Measurements from ENCODE around the gene TMED1.

DNA sequence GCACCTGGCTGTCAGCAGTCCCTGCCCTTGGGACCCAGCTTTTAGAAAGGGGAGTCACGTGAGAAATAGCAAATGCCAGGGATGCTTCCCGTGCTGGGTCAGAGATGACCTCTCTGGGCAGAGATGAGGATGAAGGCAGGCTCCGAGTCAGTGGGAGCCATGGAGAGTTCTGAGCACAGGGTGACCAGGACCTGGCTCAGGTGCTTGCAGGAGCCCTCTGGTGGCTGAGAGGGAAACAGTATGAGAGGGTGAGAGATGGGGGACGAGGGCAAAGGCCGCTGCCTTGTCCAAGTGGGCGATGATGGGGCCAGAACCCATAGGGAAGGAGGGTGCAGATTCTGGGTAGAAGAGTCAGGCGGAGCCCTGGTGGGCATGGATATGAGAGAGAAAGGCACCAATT lies 15.8 kb downstream of the TMED1 start:
- TF ChIP-seq, protein P1, sequence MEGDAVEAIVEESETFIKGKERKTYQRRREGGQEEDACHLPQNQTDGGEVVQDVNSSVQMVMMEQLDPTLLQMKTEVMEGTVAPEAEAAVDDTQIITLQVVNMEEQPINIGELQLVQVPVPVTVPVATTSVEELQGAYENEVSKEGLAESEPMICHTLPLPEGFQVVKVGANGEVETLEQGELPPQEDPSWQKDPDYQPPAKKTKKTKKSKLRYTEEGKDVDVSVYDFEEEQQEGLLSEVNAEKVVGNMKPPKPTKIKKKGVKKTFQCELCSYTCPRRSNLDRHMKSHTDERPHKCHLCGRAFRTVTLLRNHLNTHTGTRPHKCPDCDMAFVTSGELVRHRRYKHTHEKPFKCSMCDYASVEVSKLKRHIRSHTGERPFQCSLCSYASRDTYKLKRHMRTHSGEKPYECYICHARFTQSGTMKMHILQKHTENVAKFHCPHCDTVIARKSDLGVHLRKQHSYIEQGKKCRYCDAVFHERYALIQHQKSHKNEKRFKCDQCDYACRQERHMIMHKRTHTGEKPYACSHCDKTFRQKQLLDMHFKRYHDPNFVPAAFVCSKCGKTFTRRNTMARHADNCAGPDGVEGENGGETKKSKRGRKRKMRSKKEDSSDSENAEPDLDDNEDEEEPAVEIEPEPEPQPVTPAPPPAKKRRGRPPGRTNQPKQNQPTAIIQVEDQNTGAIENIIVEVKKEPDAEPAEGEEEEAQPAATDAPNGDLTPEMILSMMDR (IDR thresholded peaks at IDR 0.05) = no peak; the same call in 1 of the 2 replicates
- TF ChIP-seq, protein P2, sequence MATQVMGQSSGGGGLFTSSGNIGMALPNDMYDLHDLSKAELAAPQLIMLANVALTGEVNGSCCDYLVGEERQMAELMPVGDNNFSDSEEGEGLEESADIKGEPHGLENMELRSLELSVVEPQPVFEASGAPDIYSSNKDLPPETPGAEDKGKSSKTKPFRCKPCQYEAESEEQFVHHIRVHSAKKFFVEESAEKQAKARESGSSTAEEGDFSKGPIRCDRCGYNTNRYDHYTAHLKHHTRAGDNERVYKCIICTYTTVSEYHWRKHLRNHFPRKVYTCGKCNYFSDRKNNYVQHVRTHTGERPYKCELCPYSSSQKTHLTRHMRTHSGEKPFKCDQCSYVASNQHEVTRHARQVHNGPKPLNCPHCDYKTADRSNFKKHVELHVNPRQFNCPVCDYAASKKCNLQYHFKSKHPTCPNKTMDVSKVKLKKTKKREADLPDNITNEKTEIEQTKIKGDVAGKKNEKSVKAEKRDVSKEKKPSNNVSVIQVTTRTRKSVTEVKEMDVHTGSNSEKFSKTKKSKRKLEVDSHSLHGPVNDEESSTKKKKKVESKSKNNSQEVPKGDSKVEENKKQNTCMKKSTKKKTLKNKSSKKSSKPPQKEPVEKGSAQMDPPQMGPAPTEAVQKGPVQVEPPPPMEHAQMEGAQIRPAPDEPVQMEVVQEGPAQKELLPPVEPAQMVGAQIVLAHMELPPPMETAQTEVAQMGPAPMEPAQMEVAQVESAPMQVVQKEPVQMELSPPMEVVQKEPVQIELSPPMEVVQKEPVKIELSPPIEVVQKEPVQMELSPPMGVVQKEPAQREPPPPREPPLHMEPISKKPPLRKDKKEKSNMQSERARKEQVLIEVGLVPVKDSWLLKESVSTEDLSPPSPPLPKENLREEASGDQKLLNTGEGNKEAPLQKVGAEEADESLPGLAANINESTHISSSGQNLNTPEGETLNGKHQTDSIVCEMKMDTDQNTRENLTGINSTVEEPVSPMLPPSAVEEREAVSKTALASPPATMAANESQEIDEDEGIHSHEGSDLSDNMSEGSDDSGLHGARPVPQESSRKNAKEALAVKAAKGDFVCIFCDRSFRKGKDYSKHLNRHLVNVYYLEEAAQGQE (IDR thresholded peaks at IDR 0.05; ENCODE audit: insufficient read depth in 1 of 2, low read depth in 2 of 2, low read length in 1 of 2) = no peak
- no peak for TF ChIP-seq TCF7L2 (IDR thresholded peaks at IDR 0.05; ENCODE audit: low read depth, low read length)
- no peak for TF ChIP-seq POLR2AphosphoS5 (IDR thresholded peaks at IDR 0.05; ENCODE audit: low read depth, low read length)
- TF ChIP-seq SIN3A (IDR thresholded peaks at IDR 0.05; ENCODE audit: borderline replicate concordance, insufficient read depth, low read depth, low read length) = no peak
